ENCODE results near the gene CEL.
"Not testable (repeated sequence)": the region's sequence is repeated elsewhere in the genome, so short reads cannot be mapped to it uniquely, and the experiment has no call there.

Gene CEL

DNA sequence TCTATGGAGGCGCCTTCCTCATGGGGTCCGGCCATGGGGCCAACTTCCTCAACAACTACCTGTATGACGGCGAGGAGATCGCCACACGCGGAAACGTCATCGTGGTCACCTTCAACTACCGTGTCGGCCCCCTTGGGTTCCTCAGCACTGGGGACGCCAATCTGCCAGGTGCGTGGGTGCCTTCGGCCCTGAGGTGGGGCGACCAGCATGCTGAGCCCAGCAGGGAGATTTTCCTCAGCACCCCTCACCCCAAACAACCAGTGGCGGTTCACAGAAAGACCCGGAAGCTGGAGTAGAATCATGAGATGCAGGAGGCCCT lies 3.2 kb downstream of the CEL start:
- no peak for DNase-seq

- DNase-seq = no peak
These were observed 4.6 kb downstream of the CEL start for GRCh38 chr9:133066181-133066983.

DNA sequence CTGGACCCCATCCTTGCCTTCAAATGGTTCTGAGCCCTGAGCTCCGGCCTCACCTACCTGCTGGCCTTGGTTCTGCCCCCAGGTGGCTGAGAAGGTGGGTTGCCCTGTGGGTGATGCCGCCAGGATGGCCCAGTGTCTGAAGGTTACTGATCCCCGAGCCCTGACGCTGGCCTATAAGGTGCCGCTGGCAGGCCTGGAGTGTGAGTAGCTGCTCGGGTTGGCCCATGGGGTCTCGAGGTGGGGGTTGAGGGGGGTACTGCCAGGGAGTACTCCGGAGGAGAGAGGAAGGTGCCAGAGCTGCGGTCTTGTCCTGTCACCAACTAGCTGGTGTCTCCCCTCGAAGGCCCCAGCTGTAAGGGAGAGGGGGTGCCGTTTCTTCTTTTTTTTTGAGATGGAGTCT lies 5.2 kb downstream of the CEL start:
- no peak for DNase-seq

DNA sequence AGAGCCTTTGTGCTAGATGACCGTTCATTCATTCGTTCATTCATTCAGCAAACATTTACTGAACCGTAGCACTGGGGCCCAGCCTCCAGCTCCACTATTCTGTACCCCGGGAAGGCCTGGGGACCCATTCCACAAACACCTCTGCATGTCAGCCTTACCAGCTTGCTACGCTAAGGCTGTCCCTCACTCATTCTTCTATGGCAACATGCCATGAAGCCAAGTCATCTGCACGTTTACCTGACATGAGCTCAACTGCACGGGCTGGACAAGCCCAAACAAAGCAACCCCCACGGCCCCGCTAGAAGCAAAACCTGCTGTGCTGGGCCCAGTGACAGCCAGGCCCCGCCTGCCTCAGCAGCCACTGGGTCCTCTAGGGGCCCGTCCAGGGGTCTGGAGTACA lies 6.0 kb downstream of the CEL start:
- DNase-seq = no peak

GRCh38 chr9:133068431-133068830 lies 6.7 kb downstream of the CEL start:
- not testable (repeated sequence) for DNase-seq

DNA sequence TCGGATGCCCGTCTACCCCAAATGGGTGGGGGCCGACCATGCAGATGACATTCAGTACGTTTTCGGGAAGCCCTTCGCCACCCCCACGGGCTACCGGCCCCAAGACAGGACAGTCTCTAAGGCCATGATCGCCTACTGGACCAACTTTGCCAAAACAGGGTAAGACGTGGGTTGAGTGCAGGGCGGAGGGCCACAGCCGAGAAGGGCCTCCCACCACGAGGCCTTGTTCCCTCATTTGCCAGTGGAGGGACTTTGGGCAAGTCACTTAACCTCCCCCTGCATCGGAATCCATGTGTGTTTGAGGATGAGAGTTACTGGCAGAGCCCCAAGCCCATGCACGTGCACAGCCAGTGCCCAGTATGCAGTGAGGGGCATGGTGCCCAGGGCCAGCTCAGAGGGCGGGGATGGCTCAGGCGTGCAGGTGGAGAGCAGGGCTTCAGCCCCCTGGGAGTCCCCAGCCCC lies 8.8 kb downstream of the CEL start:
- DNase-seq = not testable (repeated sequence)

GRCh38 chr9:133070985-133071384 lies 9.2 kb downstream of the CEL start:
- not testable (repeated sequence) for DNase-seq

GRCh38 chr9:133071484-133072150 lies 9.8 kb downstream of the CEL start:
- DNase-seq = no peak

GRCh38 chr9:133072210-133072609 lies 10.4 kb downstream of the CEL start:
- not testable (repeated sequence) for DNase-seq

GRCh38 chr9:133073086-133074014 lies 11.6 kb downstream of the CEL start:
- DNase-seq = no peak

DNA sequence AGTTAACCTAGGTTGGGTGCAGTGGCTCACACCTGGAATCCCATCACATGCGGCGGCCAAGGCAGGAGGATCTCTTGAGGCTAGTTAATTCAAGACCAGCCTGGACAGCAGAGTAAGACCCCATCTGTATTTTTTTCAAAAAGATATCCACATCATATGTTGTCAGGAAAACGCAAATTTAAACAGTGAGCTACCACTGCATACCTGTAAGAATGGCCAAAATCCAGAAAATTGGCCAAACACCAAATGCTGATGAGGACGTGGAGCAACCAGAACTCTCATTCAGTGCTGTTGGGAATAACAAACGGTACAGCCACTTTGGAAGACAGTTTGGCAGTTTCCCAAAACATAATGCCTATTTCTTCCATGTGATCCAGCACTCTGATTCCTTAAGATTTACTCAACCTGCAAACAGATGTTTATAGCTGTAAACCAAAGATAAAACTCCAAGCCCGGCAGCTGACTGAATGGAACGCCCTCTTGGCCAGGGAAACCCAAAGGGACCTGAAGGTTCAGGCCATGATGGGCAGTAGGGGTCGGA lies 12.4 kb downstream of the CEL start:
- no peak for DNase-seq

- DNase-seq = no peak
These were observed 14.3 kb downstream of the CEL start for GRCh38 chr9:133075925-133076630.

- DNase-seq = no peak
These were observed 14.9 kb downstream of the CEL start for GRCh38 chr9:133076691-133077090.

GRCh38 chr9:133078486-133078885 lies 16.7 kb downstream of the CEL start:
- no peak for DNase-seq

GRCh38 chr9:133080161-133080560 lies 18.4 kb downstream of the CEL start:
- no peak for DNase-seq

GRCh38 chr9:133080786-133081779 lies 19.3 kb downstream of the CEL start:
- not testable (repeated sequence) for DNase-seq

- not testable (repeated sequence) for DNase-seq
These were observed 20.3 kb downstream of the CEL start for GRCh38 chr9:133081957-133082644.

- DNase-seq = not testable (repeated sequence)
These were observed 21.9 kb downstream of the CEL start for GRCh38 chr9:133083688-133084087.

DNA sequence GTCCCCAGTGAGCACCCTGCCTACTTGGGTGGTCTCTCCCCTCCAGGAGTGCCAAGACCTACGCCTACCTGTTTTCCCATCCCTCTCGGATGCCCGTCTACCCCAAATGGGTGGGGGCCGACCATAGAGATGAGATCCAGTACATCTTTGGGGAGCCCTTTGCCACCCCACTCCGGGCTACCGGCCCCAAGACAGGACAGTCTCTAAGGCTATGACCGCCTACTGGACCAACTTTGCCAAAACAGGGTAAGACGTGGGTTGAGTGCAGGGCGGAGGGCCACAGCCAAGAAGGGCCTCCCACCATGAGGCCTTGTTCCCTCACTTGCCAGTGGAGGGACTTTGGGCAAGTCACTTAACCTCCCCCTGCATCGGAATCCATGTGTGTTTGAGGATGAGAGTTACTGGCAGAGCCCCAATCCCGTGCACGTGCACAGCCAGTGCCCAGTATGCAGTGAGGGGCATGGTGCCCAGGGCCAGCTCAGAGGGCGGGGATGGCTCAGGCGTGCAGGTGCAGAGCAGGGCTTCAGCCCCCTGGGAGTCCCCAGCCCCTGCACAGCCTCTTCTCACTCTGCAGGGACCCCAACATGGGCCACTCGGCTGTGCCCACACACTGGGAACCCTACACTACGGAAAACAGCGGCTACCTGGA lies 24.6 kb downstream of the CEL start:
- DNase-seq = not testable (repeated sequence)

GRCh38 chr9:133086894-133087293 lies 25.1 kb downstream of the CEL start:
- DNase-seq = no peak

All from GOT3 (cell line).